DMS153 treated with DMSO at 0.1 percent for 48 hours (cell line): ENCODE data around the gene DNAJB6.
"Not testable (repeated sequence)": the region's sequence is repeated elsewhere in the genome, so short reads cannot be mapped to it uniquely, and the experiment has no call there.

ENCODE experiments used
- DNase-seq: peaks from one replicate; lab custom pipeline; 2025; ENCODE audit not compliant: unreplicated experiment; lab: John Stamatoyannopoulos, UW

Gene DNAJB6

DNA sequence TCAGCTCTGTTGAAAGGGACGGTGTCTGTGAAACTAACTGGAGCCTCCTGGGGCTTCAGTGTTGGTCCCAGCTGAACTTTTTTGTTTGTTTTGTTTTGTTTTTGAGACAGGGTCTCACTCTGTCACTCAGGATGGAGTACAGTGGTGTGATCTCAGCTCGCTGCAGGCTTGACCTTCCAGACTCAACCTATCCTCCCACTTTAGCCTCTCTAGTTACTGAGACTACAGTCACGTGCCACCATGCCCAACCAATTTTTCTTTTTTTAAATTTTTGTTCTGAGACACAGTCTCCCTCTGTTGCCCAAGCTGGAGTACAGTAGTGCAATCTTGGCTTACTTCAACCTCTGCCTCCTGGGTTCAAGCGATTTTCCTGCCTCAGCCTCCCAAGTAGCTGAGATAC is 13.4 kb upstream of the DNAJB6 start:
- no peak for DNase-seq

DNA sequence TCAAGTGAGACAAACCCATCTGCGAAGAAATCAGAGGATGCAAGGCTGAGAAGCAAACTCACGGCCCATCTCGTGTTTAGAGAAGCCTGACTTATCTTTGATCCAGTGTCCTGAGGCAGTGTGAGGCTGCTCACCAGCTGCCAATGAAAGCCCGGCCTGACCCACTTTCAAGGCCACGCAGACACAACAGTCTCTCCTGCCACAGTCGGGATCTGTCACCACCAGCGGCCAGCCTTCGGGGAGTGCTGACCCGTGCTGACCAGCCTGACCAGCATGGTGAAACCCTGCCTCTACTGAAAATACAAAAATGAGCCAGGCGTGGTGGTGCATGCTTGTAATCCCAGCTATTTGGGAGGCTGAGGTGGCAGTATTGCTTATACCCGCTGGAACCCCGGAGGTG is 7.4 kb upstream of the DNAJB6 start:
- no peak for DNase-seq

DNA sequence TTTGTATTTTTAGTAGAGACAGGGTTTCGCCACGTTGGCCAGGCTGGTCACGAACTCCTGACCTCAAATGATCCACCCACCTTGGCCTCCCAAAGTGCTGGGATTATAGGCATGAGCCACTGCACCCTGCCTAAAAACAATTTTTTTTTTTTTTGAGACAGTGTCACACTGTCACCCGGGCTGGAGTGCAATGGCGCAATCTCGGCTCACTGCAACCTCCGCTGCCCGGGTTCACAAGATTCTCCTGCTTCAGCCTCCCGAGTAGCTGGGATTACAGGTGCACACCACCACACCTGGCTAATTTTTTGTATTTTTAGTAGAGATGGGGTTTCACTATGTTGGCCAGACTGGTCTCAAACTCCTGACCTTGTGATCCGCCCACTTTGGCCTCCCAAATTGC is 6.2 kb upstream of the DNAJB6 start:
- DNase-seq, result not testable (repeated sequence)

DNA sequence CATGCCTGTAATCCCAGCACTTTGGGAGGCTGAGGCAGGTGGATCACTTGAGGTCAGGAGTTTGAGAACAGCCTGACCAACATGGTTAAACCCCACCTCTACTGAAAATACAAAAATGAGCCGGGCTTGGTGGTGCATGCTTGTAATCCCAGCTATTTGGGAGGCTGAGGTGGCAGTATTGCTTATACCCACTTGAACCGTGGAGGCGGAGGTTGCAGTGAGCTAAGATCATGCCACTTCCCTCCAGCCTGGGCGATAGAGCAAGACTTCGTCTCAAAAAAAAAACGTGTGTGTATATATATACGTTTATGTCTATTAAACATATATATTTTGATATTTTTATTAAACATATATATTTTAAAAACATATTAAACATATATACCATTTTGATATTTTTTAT is 5.8 kb upstream of the DNAJB6 start:
- DNase-seq, result not testable (repeated sequence)

DNA sequence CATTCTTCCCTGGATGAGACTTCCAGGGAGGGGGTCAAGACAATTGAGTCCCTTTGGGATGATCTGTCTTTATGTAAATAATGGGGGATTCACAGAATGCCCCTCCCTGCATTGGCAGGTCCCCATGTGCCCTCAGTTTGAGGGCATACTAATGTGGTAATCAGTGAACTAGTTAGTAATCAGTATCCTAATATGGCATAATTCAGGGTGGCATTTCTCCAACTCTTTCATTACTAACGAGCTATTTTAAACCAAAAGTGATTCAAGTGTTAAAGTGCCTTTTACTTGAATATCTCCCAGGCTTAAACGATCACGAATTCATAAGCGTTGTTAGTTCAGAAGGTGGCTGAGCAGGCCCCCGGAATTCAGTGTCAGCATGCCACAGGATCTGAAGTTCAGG is 1.6 kb upstream of the DNAJB6 start:
- no peak for DNase-seq

DNA sequence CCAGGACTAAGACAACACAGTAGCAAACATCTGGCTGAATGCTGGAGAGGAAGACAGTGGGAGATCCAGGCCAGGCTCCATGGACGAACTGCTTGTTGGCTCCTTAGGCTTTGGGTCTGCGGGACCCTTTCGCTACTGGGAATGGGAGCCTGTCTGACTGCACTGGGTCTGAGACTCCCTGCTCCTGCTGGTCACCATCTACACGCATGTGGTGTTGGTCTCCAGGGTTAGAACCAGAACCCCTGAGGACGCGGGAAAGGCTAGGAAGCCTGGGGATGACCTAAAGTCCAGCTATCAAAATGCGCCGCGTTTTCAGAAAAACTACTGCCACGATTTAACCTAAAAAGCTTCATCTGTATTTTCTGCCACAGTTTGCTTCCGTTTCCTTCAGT is 817 bp upstream of the DNAJB6 start:
- no peak for DNase-seq

DNA sequence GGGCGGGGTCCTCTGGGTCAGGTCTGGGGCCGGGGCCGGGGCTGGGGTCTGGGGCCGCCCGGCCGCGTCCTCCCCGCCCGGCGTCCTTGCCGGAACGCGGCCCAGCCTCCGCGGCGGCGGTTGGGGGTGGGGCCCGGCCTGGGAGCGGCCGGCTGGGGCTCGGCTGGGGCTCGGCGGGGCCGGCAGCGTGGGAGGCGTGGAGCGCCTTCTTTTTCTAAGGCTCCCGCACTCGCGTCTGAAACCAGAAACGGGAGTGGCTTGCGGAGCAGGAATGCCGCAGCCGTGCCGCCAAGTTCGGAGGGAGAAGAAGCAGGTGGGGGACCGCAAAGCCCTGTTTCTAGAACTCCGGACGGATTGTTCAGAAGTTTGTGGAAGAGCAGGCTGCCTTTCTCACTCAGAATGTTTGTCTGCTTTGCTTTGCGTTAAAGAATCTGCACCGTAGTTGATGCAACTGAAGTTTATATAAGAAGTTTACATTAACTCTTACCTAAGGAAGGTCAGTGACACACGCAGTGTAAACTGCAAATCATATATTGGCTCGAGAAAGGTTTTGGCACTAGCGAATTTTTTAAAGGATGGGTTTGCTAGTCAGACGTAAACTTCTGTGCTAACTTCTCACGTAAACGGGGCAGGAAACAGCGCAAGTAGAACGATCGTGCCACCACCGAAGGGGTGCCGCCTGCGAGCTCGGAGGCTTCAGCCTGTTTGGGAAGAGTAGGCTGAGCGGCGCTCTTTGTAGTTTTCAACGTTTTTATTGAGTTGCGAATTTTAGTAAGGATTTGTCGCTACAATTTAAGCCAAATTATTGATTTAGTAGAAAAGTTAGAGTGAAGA is 729 bp downstream of the DNAJB6 start:
- DNase-seq, result no peak

DNA sequence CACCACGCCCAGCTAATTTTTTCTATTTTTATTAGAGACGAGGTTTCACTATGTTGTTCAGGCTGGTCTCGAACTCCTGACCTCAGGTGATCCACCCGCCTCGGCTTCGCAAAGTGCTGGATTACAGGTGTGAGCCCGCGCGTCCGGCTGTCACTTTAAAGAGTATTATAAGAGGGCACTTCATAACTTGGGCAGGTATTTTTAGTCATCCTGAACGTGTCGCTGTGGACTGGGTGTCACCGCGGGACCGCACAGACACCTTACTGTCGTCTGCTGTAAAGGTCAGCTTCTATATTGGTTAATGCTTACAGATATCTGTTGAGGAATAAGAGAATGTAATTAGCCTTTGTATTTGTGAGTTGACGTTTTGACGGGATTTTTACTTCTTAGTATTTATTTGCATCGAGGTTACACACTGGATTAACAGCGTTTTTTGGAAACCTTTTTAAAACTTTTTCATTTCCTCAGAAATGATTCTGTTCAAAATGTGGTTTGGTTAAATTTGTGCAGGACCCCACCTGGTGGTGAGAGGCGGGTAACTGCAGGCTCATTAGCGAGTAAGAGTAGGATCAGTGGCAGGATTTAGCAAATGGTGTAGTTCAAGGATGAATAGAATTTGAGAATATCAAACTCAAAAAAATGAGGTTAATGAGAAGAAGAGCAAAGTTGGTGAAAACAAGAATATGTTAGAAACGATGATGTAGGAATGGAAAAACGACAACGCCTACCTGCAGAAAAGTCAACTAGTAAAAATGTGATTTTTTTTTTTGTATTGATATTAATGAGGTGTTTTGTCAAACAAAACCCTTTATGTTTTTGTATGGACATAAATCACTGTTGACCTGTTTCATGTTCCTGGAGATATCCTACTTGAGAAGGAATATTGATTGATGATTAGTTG is 3.2 kb downstream of the DNAJB6 start:
- DNase-seq, result peak; percentile 11

DNA sequence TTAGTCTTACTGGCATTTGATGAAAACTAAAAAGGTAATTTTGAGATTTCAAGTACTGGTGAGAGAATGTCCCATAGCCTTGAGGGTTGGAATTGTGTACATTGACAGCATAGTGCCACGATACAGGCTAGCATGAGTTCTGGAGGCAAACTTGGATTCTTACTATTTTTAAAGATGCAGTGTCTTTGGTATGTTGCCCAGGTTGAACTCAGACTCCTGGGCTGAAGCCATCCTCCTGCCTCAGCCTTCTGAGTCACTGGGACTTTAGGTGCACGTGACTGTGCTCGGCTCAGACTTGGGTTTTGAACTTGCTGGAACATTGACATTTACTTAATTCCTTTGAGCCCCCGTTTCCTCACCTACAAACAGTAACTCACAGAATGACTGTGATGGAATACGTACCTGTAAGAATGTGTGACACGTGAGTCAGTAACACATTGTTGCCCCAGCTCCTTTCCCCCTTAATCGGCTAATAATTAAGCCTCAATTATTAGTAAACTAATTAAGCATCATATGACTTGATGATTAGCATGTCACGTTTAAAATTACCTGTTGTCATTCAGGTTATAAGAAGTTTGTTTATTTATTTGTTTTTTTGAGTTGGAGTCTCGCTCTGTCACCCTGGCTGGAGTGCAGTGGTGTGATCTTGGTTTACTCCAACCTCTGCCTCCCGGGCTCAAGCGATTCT is 10.6 kb downstream of the DNAJB6 start:
- DNase-seq, result no peak

DNA sequence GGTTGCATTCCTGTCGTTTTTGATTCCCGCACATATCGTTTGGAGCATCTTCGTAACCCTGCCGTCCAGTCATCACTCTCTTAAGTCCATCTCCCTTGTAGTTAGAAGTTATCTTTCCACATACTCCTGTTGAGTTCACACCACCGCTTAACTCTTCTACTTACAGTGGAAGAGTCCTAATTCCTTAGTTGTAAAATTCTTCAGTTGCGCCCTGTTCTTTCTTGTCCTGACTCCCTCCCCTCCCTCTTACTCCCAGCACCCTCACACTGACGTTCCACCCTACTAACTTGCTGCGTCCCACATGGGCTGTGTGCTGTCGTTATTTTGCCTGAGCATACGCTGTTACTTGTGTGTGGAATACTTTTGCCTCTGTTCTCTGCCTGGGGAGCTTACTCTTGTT is 11.7 kb downstream of the DNAJB6 start:
- no peak for DNase-seq

DNA sequence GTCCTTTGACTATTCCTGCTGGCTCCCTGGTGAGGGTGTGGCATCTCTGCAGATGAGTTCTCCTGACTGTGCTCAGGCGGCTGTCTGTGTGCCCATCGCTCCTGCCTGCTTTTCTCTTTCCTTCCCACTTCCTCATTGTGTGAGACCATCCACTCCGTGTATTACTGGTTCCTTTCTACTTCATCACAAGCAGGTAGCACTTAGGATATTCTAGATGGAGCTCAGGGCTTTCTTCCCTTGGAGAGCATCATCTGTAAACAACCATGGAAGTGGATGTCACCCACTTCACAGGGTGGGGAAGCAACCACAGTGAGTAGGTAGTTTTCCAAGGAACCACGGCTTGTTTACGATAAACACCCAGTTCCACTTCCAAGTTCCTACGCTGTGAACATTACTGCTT is 15.7 kb downstream of the DNAJB6 start:
- DNase-seq, result no peak

DNA sequence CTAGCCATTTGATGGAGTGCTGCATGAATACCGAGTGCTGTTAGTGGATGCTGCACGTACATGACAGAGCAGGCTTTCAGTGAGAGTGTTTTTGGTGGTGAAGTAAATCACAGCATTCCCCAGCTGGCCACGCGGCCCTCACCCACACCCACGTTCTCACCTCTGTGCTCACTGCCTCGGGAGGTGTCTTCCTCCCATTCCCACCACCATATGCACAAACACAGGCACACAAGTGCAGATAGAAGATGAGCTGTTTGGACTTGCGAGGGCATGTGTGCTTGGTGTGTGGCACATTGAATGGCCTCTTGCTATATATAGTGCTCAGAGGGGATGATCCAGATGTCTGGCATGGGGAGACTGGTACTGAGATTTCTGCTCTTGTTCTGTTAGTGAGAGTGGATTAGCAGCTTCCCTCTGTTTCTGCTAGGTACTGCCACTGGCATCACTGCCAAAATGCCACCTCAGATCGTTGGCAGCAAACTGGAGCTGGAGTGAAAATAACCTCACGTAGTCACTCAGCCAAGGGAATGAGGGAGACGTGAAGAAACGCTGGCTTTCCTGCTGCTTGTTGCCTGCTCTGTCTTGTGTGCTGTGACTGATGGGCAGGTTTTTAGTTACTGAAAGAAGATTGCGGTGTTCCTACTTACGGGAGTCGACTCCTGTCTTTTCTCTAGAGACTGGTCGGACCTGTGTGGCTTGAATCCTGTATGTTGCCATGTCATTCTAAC is 19.1 kb downstream of the DNAJB6 start:
- no peak for DNase-seq

DNA sequence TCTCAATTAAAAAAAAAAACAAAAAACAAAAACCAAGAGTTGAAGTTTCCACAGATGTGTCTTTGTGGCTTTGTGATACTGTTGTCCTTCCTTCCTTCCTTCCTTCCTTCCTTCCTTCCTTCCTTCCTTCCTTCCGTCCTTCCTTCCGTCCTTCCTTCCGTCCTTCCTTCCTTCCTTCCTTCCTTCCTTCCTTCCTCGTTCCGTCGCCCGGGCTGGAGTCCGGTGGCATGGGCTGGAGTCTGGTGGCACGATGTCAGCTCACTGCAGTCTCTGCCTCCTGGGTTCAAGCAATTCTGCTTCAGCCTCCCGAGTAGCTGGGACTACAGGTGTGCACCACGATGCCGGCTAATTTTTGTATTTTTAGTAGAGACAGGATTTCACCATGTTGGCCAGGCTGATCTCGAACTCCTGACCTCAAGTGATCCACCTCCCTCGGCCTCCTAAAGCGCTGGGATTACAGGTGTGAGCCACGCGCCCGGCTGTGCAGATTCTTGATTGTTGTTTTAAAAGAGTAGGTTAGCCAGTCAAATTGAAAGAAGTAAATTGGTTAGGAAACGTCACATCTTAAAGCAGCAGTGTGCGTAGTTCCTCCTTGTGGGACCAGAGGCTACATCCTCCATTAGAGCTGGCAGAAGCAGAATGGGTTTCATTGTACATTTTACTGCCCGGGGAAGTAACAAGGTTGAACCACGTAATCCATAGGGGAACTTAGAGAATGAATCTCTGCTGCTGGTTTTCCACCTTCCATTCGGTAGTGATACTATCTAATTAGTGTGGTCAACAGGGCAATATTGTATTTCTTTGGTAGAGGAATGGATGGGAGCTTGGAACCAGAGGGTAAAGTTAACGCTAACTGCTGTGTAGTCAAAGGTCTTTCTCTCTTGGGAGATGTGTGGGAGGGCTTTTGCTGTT is 20.6 kb downstream of the DNAJB6 start:
- DNase-seq, result no peak

DNA sequence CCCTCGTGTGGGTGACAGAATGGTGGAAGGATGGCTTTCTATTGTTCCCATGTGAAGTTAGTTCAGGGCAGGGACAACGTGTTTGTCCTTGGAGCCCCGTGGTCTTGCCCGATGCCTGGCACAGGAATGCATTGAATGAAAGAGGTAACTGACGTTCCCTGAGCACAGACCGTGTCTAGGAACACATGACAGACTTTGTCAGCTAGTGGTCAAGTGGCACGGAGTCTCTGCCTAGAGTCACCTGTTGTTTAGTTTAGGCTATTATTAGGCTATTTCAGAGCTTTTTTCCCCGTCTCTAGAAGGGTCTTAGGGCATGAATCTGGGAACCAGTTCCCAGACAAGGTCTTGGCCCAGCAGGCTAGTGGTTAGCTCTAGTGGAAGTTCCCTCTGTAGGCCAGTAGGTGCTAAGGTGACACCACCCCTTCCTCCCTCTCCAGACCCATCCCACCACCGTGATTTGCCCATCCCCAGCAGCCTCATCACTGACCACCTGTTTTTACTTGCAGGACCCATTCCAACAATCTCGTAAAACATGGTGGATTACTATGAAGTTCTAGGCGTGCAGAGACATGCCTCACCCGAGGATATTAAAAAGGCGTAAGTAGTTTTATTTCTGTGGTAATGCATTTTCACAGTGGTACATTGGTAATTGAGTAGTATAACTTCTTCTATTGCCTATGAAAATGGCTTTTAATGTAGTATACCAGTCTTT is 21.4 kb downstream of the DNAJB6 start:
- DNase-seq, result no peak

DNA sequence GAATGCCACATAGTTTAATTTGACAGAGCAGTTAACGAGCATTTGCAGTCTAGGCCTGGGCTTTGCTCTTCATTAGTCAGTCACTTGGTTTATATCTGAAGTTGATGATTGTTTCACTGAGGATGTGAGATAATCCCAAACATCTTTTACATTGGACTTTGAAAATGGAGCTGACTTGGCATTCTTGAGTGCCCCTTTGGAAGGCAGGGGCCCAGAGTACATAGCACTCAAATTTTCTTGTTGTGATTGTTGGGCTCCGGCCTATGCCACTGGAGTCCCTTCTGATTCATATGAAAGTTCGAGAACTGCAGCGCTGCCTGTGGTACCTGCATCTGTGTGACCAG is 21.9 kb downstream of the DNAJB6 start:
- DNase-seq, result no peak

DNA sequence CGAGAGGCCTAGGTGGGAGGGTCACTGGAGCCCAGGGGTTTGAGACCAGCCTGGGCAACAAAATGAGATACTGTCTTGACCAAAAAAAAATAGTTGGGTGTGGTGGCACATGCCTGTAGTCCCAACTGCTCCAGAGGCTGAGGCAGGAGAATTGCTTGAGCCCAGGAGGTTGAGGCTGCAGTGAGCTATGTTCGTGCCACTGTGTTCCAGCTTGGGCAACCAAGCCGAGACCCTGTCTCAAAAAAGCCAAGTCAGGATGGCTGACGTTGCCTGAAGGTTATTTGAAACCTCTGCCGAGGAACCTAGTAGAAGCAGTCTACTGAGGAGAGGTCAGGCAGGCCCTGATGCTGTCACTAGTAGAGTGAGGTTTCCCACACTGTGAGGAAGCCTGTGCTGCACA is 22.8 kb downstream of the DNAJB6 start:
- DNase-seq, result no peak

DNA sequence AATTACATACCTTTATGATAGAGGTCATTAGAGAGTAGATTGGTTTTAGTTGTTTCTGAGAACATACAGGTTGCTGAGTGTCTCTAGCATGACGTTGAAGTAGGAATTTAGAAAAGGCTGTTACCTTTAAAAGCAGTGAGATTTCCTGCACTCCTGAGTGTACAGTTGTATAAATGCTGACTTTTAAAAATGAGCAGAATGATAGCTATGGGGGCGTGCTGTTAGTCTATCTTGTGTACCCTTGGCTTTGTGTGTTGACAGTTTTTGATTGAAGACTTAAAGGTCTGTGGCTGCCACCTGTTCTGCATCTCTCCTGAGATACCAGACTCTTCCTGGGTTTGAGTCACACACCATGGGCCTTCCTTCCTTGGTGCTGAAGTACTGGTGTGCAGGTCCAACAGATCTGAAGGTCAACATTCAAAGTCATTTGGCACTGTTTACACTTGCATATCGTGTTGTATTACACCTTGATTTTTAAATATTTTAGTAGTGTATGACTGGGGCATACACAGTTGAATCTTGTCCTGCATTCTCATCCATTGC is 23.8 kb downstream of the DNAJB6 start:
- no peak for DNase-seq

DNA sequence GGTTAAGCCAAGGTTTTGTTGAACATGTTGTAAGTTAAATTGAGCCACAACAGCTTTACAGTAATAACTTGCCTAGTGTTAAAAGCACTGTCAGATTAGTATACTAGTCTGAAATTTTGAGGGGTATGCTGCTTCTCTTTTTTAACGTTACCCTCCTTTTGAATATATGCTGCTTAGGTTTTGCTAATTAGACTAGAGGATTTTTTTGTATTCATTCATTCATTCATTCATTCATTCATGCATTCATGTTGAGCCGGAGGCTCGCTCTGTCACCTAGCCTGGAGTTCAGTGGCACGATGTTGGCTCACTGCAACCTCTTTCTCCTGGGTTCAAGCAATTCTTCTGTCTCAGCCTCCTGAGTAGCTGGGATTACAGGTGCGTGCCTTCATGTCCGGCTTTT is 24.7 kb downstream of the DNAJB6 start:
- no peak for DNase-seq

DNA sequence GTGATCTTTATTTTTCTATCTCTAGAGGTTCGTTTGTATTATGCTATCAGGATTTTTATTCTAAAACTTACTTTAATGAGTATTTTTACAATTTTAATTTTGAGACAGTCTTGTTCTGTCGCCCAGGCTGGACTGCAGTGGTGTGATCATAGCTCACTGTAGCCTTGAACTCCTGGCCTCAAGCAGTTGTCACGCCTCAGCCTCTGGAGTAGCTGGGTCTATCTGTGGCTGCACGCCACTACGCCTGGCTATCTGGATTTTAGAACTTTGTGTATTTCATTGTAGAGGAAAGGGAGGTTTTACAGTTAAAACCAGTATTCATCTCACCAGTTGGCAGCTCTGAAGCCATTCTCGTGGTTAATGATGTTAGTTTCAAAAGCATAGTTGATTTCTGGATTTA is 25.9 kb downstream of the DNAJB6 start:
- DNase-seq, result no peak
